HTR-8/SVneo (cell line): ENCODE data around the gene GTF2H1.
A peak's percentile ranks its signal among the peaks of the same experiment; 100 is the strongest.
"Not testable (repeated sequence)": the region's sequence is repeated elsewhere in the genome, so short reads cannot be mapped to it uniquely, and the experiment has no call there.

Source experiments
- DNase-seq: peaks from one replicate; pipeline ENCODE4 v3.0.0; 2011; ENCODE audit warnings: low spot score, mixed read lengths; ENCODE audit not compliant: insufficient read length
- FAIRE-seq: peaks from 2 replicates; lab custom pipeline; 2011; peaks lifted over from hg19 to GRCh38; lab: Jason Lieb, UNC

GTF2H1 gene

DNA sequence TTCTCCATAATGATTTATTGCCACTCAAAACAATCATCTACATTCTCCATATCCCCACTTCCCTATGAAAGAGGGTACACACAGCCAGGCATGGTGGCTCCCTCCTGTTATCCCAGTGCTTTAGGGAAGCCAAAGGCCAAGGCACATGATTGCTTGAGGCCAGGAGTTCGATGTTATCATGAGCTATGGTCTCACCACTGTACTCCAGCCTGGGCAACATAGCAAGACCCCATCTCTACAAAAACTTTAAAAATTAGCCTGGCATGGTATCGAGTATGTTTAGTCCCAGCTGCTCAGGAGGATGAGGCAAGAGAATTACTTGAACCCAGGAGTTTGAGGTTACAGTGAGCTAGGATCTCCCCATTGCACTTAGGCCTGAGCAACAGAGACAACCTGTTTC, 6.5 kb upstream of the GTF2H1 start:
- FAIRE-seq (no peak), DNase-seq (no peak)

DNA sequence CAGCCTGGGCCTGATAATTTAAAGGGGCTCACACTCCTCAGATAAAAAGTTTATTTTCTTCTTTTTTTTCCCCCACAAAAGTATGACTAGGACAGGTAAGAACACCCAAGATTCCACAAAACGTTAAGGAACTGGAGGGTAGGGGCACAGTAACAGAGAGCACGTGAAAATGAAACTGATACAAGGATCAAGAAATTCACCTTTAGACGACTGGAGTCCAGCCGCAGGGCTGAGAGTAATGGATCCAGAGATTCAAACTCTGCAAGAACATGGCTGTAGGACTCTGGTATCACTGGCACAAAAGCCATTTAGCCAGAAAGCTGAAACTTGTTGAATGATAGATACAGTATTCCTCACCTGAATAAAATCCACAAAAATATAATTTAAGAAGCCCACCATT, 4.8 kb upstream of the GTF2H1 start:
- DNase-seq (no peak), FAIRE-seq (no peak)

DNA sequence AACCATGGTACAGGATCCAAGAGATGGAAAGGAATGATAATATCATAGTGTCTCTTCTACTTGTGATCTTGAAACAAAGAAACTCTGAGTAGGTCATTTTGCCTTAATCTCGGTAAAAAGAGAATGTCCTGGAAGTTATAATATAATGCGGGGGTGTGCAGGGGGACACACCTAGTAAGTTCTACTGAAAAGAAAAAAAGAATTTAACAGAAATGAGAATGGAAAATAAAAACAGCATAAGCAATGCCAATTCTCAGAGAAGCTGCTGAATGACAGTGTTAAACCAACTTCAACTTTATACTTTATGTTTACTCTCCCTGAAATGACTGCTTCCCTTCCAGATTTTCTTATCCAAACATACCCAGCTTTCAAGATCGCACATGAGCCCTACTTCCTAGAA, 2.5 kb upstream of the GTF2H1 start:
- DNase-seq (no peak), FAIRE-seq (no peak)

DNA sequence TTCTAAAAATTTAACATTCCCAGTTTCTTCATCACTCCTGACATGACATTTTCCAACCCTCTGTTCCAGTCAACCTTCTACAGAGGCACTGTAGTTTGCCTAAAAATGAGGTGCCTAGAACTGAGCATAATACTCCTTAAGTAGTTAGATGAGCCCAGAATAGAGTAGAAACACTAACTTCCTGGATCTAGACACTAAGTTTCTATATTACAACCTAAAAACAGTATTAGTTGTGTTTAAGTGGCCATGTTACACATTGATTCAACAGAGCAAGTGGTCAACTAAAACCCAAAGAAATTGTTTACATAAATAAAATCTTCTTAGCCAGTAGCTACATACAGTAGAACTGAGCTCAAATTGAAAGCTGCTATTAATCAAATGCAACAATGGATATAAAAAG, 1.8 kb upstream of the GTF2H1 start:
- FAIRE-seq (no peak), DNase-seq (no peak)

DNA sequence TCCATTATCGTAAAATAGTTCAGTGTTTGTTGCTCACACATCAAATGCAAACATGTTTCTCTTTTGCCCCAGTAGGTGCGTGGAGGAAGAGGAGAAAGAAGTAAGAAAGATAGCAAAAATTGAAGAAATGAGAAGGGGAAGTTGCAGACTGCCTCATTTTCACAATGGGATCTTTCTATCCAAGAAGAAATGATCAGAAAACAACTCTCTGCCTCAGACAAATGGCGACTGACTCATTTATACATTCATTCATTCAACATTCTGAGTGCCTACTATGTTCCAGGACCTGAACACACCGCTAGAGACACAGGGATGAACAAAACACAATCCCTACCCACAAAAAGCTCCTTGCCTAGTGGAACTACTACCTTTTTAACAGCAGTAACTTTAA, 794 bp upstream of the GTF2H1 start:
- DNase-seq, result no peak

DNA sequence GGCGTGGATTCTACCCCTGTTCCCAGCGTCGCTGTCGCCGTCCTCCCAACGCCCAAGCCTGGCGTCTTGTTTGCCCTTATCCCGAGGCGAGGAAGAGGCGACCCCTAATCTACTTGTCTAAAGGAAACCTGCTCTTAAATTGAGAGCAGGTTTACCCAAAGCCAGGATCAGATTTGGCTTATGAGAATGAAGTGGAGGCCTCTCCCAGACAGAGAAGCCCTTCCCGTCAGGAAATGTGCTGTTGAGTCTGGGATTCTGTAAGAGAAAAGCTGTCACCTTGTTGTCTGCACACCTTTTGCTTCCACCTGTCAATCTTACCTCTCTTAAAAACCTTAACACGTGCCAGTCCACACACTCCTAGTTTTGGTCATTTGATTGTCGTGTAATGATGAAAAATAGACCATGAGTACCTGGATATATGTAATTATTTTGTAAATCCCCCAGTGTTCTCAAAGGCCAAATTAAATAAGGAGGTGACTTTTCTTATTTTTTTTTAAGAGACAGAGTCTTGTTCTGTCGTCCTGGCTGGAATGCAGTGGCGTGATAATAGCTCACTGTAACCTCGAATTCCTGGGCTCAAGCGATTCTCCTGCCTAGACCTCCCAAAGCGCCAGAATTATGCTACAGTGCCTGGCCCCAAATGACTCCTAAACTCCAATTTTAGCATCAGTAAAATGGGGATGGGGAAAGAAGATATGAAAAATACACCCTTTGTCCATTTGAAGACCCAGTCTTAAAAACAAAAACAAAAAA, 627 bp downstream of the GTF2H1 start:
- FAIRE-seq, result no peak

More for the DNA sequence above, 794 bp upstream of the GTF2H1 start:
- no peak for FAIRE-seq

DNA sequence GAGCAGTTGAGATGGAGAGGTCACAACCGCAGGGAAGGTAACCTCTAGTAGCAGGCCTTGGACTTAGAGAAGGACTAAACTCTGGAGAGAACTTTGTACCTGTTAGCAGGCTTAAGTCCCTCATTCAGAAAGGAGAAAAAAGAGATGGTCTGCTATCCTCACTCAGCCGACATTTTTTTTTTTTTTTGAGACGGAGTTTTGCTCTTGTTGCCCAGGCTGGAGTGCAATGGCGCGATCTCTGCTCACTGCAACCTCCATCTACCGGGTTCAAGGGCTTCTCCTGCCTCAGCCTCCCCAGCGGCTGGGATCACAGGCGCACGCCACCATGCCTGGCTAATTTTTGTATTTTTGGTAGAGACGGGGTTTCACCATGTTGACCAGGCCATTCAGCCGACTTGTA, 1.5 kb downstream of the GTF2H1 start:
- not testable (repeated sequence) for FAIRE-seq

More for the DNA sequence above, 627 bp downstream of the GTF2H1 start:
- no peak for DNase-seq

DNA sequence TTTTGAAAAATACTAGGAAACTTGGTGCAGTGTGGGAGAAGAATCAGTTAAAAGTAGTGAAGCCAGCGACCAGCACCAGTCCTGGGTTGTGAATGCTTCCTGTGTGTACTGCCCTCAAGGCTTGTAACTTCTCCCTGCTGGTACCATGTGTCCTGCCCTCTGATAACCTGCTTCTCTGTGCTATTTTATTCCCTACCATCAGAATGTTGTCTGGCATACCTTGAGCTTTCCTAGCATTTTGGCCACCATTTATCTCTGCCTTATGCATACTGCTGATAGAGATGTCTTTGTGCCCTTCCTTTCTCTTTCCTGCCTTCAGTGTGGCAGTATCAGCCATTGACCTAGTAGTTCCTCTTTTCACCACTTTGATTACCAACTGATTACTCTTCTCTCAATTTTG, 2.0 kb downstream of the GTF2H1 start:
- FAIRE-seq (no peak), DNase-seq (no peak)

More for the DNA sequence above, 1.5 kb downstream of the GTF2H1 start:
- DNase-seq, result not testable (repeated sequence)

DNA sequence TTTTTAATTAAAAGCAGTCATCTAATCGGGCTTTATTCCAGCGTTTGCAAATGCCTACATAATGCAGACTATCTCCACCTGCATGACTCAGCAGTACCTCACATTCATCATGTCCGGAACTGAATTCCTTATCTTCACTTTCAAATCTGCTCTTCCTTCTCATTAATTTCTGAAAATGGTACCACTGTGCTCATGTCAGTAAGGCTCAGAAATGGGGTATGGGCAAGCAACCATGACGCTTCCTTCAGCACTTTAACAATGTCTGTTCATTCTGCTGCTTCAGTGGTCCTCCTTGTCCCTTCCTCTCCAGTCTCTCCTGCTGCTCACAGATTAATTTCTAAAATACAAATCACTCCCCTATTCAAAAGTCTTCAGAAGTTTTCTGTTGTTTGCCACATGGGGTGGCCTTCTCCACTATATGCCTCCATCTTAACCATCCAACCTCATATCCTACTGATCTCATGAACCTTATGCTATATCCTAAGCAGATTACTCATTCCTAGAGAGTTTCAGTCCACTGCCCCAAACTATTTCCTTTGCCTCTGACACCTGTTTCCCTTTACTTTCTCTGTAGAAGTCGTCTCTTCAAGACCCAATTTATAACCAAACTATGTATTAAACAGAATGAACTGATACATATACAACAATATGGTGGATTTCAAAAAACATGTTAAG, 7.0 kb downstream of the GTF2H1 start:
- DNase-seq (no peak), FAIRE-seq (no peak)

DNA sequence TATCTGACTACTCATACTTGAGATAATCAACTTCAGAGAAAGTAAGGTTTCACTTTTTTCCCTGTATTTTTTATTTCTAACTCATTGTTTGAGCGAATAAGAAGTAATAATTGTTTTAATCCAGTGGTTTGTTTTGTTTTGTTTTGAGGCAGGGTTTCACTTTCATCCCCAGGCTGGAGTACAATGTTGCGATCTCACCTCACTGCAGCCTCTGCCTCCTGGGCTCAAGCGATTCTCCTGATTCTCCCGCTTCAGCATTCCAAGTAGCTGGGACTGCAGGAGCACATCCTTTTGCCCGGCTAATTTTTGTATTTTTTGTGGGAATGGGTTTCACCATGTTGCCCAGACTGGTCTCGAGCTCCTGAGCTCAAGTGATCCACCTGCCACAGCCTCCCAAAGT, 8.6 kb downstream of the GTF2H1 start:
- FAIRE-seq, result no peak
- no peak for DNase-seq

DNA sequence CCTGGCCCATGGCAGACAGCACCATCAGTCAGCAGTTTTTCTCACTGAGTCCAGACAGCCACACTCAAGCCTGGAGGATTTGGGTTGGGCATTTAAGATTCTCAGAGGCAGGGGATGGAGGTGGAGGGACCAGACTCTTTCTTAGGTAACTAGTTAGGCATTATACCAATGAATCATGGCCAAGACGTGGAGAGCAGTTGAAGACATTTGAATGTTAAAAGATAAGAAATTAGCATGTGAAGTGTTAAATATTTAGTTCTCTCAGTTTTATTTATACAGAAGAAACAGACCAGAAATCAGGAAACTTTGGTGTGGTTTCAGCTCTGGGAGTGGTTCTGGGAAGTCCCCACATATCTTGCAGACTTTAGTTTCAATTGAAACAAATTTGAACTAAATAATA, 9.9 kb downstream of the GTF2H1 start:
- FAIRE-seq, result no peak

DNA sequence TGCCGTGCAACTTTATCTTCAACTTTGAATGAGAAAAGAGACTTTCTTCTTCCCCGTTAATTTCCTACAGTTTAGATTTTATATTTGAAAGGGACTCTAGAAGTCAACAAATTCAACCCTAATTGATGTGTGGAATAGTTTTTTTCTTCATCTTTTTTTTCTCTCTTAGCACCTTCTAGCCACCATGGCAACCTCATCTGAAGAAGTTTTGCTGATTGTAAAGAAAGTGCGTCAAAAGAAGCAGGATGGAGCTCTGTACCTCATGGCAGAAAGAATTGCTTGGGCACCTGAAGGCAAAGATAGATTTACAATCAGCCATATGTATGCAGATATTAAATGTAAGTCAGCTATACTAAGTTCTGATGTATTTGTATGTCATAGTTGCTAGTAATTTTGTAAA, 10.5 kb downstream of the GTF2H1 start:
- DNase-seq (no peak), FAIRE-seq (no peak)

More for the DNA sequence above, 9.9 kb downstream of the GTF2H1 start:
- no peak for DNase-seq

DNA sequence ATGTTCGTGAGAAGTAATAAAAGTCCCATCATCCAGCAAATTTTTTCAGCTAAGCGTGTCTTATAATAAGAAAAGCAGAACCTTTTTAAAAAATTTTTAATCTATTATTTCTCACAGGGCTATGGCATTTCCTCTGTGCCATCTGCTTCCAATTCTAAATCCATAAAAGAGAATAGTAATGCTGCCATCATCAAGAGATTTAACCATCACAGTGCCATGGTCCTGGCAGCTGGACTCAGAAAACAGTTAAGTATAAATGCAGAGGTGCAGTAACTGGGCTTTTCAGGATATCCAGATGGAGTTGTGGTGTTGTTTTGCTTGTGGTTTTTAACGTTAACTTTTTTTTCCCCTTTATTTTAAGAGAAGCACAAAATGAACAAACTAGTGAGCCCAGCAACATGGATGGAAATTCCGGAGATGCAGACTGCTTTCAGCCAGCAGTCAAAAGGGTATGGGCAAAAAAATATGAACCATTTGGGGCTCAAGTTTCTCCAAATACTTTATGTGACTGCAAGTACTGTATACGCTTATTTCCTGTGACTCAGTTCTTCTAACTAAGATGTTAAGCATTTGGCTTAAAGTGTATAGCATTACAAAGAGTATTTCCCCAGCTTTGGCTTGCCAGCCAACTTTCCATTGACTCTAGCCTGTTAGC, 25.2 kb downstream of the GTF2H1 start:
- DNase-seq (no peak), FAIRE-seq (no peak)

DNA sequence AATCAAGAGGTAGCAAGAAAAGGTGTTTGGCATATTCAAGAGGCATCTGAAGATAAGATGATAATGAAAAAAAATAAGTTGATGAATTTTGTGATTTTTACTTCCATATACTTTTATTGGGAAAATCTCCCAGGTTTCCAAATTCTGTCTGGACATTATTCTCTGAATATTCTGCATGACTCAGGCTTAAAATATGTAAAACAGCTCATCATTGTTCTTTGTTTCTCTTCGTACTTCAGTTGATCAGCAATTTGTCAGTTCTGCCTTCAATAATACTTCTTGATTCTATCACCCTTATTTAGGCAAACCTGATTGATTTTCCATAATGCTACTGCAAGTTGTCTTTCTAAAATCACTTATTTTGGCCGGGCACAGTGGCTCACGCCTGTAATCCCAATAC, 30.2 kb downstream of the GTF2H1 start:
- DNase-seq, result peak; percentile 13
- no peak for FAIRE-seq

DNA sequence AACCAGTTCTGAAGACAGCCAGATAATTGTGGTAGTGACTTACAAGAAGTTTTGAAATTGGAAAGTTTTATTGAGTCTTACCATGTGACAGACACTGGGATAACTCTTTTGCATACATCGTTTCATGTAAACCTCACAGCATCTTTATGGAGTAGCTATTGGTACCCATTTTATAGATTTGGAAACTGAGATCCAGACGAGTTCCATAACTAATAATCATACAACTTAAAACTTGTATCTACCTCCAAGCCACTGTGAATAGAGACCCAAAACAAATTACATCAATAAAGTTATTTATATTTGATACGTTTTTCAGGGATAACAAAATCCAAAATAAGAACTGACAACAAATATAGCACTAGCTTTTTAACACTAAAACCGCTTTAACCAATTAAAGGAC, 36.3 kb downstream of the GTF2H1 start:
- DNase-seq, result no peak
- no peak for FAIRE-seq

DNA sequence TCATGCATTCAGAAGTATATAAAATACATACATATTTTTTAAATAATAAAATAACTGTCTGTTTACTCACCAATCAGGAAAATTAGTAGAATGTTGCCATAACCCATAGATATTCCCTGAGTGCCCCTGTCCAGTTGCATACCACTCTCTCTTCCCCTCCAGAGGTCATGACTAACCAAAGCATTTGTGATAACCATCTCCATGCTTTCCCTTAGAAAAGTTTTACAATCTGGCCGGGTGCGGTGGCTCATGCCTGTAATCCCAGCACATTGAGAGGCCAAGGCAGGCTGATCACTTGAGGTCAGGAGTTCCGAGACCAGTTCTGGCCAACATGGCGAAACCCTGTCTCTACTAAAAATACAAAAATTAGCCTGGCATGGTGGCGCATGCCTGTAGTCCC, 38.8 kb downstream of the GTF2H1 start:
- FAIRE-seq, result no peak

DNA sequence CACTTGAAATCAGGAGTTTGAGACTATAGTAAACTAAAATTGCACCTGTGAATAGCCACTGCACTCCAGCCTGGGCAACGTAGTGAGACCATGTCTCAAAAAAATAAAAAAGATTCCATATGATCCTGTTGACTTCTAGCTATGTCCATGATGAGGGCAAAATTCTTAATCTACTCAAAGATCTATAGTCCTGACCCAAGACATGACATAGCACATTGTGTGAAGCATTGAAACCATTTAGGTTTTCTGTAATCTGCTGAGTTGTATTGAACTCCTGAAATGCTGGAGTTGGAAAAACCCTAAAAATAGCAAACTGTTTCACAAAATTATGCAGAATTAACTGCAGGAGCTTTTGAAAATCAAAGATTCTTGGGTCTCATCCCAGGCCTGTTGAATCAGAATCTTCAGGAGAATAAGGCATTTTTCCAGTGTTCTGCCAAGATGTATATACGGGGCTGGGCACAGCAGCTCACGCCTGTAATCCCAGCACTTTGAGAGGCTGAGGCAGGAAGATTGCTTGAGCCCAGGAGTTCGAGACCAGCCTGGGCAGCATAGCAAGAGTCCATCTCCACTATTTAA, 42.2 kb downstream of the GTF2H1 start:
- FAIRE-seq, result no peak
- no peak for DNase-seq

More for the DNA sequence above, 38.8 kb downstream of the GTF2H1 start:
- DNase-seq, result no peak

DNA sequence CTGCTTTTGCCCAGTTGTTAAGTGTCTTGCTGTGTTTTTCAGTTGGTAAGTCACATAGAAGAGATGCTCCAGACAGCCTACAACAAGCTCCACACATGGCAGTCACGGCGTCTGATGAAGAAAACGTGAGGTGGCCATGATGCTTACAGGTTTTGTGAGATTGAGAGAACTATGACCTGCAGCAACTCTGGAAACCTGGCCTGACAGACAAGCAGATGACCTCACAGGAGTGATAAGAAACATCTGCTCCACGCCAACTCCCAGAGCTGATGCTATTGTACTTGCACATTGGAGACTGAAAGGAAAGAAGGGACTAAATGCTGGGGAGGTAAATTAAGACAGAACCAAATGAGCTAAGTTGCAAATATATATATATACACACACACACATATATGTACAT, 43.4 kb downstream of the GTF2H1 start:
- FAIRE-seq, result no peak

DNA sequence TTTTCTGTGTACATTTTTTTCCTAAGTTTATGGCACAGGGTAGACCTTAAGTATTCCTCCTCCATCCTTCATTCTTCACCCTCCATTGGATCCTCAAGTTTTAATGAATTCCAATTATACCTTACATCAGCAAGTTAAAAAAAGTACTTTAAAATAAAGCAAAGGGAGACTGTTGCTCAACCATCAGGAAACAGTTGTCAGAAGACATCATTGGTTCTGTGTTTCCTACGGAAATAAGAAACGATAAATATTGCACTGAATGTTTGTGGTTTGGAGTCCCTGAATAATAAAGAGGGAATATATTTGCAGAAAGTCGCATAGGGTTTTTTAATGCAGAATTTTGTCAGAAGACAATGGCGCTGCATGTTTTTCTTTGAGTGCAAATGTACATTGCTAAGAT, 43.9 kb downstream of the GTF2H1 start:
- no peak for FAIRE-seq
- DNase-seq, result no peak

More for the DNA sequence above, 43.4 kb downstream of the GTF2H1 start:
- DNase-seq, result no peak

DNA sequence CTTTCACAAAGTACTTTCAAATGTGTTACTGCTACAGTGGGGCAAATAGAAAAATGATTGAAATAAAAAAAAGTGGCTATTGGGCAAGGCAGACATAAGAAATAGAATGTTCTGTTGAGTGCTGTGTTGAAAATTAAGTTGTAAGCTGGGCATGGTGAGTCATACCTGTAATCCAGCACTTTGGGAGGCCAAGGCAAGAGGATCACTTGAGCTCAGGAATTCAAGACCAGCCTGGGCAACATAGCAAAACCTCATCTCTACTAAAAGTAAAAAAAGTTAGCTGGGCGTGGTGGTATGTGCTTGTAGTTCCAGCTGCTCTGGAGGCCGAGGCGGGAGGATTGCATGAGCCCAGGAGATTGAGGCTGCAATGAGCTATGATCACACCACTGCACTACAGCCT, 45.1 kb downstream of the GTF2H1 start:
- DNase-seq, result no peak

DNA sequence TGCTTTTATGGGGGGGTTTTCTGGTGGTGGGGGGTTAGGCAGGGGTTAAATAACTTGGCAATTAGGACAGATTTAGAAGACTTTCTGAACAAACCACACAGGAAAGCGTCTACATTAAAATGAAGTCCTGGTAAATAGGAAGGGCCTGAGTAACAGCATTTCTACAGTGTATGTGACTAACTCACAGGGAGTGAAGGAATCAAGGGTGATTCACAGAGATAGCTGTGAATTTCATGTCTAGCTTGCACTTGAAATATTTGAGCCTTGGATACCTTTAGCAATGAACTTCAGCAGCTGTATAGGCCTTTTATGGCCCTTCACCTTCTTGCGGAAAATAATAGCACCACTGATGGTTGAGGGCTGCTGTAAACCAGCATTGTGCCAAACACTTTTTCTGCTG, 45.9 kb downstream of the GTF2H1 start:
- DNase-seq (no peak), FAIRE-seq (no peak)

More for the DNA sequence above, 45.1 kb downstream of the GTF2H1 start:
- no peak for FAIRE-seq
